ENCODE results near the gene NAGS.
"Not testable (repeated sequence)": the region's sequence is repeated elsewhere in the genome, so short reads cannot be mapped to it uniquely, and the experiment has no call there.

The NAGS gene

GRCh38 chr17:44004761-44005526, 522 bp downstream of the NAGS start:
- intact Hi-C loops (cut with DNase I): no loop called here
- DNase-seq: no peak

- intact Hi-C loops (cut with DNase I): no loop called here
These were observed 1.3 kb downstream of the NAGS start for GRCh38 chr17:44005527-44006271.

GRCh38 chr17:44006272-44006597, 1.8 kb downstream of the NAGS start:
- DNase-seq: no peak
- intact Hi-C loops (cut with DNase I): no loop called here

More at GRCh38 chr17:44005527-44006271, 1.3 kb downstream of the NAGS start:
- no peak for DNase-seq

GRCh38 chr17:44006598-44007345, 2.4 kb downstream of the NAGS start:
- peak; percentile 60 to 92 (median 80) for DNase-seq
- intact Hi-C loops (cut with DNase I): no loop called here

GRCh38 chr17:44007346-44008204, 3.2 kb downstream of the NAGS start:
- no peak for DNase-seq
- intact Hi-C loops (cut with DNase I): no loop called here

- intact Hi-C loops (cut with DNase I): no loop called here
- DNase-seq: no peak
These were observed 3.9 kb downstream of the NAGS start for GRCh38 chr17:44008205-44008909.

- intact Hi-C loops (cut with DNase I): no loop called here
- DNase-seq: no peak
These were observed 6.7 kb downstream of the NAGS start for GRCh38 chr17:44010966-44011647.

GRCh38 chr17:44011876-44012275, 7.5 kb downstream of the NAGS start:
- intact Hi-C loops (cut with DNase I): no loop called here

GRCh38 chr17:44012391-44012790, 8.0 kb downstream of the NAGS start:
- intact Hi-C loops (cut with DNase I): no loop called here
- no peak for DNase-seq

More at GRCh38 chr17:44011876-44012275, 7.5 kb downstream of the NAGS start:
- no peak for DNase-seq

- intact Hi-C loops (cut with DNase I): no loop called here
These were observed 8.5 kb downstream of the NAGS start for GRCh38 chr17:44012874-44013273.

GRCh38 chr17:44014133-44014436, 9.7 kb downstream of the NAGS start:
- no peak for DNase-seq
- intact Hi-C loops (cut with DNase I): loop anchor here (2.0 kb wide), 1 partner anchor 53 kb away; the partner anchor contains the start of gene LSM12

More at GRCh38 chr17:44012874-44013273, 8.5 kb downstream of the NAGS start:
- DNase-seq: no peak

- DNase-seq: peak; percentile 86 to 97 (median 93)
- intact Hi-C loops (cut with DNase I): loop anchor here (2.0 kb wide), 1 partner anchor 52 kb away; the partner anchor contains the start of gene LSM12
These were observed 10.2 kb downstream of the NAGS start, which contains the start of gene TMEM101 for GRCh38 chr17:44014437-44015172. Gene TMEM101, minus strand, starts transcription at chr17:44014963. Its CDS starts 11 bp downstream, at chr17:44014952.

GRCh38 chr17:44021227-44021626, 16.8 kb downstream of the NAGS start:
- intact Hi-C loops (cut with DNase I); DNase-seq: not testable (repeated sequence)

GRCh38 chr17:44022246-44022645, 17.8 kb downstream of the NAGS start:
- intact Hi-C loops (cut with DNase I): no loop called here
- DNase-seq: no peak

- intact Hi-C loops (cut with DNase I): no loop called here
These were observed 19.3 kb downstream of the NAGS start for GRCh38 chr17:44023545-44024270.

GRCh38 chr17:44024271-44024663, 19.8 kb downstream of the NAGS start:
- intact Hi-C loops (cut with DNase I): no loop called here
- no peak for DNase-seq

More at GRCh38 chr17:44023545-44024270, 19.3 kb downstream of the NAGS start:
- no peak for DNase-seq

All from head of caudate nucleus (tissue), 42 donors.